NCI-H1105 treated with DMSO at 0.1 percent for 48 hours (cell line): ENCODE data around the gene TMEM164.
A peak's percentile ranks its signal among the peaks of the same experiment; 100 is the strongest.

ENCODE experiments used
- DNase-seq: peaks from one replicate; lab custom pipeline; 2025; lab: John Stamatoyannopoulos, UW

The TMEM164 gene

DNA sequence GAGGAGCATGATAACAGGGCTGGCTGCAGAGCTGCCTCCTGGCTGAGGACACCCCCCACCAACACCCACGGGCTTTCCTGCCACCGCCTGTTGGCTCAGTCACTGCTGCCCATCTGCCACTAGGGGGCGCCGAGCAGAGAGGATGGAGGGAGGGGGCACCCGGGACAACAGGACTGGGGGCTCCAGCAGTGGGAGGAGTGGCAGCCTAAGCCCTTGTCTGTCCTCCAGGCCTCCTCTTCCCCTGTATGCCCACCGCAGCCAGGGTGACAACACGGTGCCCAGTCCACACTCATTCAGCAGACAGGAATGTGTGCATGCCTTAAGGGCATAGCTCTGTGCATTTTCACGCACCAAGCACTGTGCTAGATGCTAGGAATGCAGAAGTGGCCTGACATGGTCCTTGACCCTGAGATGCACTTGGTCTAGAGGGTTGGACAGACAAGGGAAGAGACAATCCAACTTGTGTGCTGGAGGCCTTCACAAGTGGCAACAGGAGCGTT lies 165.1 kb downstream of the TMEM164 start:
- DNase-seq: no peak

DNA sequence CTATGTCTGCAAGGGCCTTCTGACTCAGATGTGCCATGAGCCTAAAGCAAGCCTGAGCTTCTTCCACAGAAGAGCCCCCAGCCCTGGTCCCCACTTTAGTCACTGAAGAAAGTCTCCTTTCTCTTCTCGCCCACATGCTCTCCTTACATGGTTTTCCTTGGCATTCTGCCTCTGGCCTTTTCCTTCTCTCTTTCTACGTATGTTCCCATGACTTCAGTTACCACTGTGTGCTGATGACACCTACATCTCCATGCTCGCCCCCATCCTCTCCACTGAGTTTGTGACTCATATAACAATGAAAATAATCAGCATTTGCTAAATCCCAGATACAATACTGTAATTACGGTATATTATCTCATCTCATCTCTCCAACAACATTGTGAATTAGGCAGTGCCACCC lies 165.7 kb downstream of the TMEM164 start:
- no peak for DNase-seq

DNA sequence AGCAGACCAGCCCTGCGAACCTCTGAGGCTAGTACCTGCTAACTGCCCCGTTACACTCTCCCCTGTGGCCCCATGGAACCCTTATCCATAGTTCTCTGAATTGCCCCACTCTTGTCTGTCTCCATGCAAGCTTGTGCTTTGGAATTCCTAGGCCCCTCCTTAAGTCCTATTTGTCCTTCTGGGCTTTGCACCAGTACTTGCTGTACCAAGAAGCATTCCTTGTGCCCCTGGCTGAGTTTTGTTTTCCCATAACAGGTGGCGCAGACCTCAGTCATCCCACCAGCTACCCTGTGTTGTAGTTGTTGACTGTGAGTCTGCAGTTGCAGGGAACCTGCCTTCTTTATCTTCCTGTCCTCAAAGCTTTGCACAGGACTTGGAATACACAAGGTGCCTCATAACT lies 167.1 kb downstream of the TMEM164 start:
- DNase-seq: no peak

DNA sequence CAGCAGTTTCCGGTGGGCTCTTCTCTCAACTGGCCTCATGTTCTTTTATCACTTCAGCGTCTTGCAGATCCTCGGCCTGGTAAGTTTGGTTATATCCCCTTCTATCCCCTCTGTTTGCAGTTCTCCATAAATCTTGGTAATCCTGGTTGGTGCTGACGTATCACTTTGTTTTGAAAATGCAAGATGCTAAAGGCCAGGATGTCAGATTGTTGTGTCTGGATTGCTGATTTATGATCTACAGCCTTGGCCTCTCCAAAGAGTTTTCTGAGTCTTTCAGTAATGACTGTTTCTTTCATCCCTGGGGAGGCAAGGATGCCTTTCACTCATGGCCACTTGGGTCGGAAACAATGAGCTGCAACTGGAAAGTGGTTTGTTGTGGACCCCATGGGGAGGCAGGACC lies 168.5 kb downstream of the TMEM164 start:
- no peak for DNase-seq

DNA sequence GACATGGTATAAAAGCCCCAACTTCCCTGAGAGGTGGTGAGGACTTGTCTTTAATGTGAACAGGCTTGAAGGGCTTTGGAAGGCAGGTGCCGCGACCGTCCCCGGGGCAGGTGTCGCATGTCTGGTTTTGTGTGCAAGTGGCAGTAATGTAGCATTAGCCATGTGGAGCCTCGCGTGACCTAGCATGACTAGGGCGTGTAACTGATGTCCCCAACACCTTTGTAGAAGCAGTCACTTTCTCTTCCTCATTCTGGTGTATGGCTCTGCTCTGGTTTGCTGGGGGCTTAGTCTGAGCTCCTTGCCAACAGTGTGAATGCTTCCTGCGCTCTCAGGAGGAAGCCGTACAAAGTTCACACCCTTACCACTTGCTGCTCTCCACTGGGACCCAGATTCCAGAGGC lies 169.3 kb downstream of the TMEM164 start:
- no peak for DNase-seq

DNA sequence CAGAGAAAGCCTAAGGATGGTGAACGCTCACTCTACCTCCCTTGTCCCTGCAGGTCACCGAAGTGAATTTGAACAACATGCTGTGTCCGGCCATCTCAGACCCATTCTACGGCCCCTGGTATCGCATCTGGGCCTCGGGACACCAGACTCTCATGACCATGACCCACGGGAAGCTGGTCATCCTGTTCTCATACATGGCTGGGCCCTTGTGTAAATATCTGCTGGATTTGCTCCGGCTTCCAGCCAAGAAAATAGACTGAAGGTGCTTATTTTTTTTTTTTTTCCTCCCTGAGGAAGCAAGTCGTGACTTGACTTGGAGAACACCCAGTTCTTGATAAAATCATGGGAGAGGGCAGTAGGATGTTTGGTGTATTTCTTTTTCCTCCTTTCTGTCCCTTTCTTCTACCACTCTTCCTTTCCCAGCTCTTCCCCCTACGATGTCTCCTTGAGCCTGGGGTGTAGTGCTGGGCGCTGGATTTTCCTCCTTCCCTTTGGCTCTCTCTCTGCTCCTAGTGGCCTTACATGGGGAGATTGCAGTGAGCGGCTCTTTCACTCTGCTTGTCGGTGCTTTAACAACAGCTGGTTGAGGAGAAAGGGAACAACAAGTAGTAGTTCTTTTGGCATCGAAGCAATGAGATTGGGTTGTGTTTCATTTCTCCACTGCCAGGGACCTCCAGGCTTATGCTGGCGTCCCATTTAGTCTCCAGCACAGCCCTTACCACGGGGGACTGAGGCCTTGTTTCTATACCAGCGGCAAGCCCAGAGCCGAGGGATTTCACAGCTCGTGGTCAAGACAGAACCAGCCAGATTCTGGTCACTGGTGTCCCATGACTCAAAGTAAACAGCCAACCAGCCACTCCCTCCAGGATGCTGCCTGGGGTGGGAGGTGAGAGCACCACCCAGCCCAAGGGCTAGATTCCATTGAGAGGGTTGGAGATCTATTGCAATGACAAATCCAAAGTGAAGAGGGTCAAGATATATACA lies 170.6 kb downstream of the TMEM164 start:
- DNase-seq: no peak

DNA sequence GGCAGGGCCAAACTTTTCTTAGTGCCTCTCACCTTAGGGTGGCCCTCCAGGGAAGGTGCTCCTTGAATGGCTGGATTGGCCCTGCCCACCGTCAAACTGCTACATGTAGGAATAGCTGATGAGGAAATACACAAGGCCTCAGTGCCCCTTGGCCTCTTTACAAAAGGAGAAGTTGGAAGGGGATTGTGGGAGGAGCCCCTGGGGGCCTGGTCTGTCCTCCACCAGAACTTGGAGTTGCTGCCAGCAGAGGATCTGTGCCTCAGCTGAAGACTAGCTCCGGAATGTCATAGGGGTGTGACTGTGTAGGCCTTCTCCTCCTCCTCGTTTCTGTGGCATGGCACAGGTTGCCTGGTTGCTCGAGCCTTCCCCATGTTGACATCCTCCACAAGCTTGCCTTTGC lies 172.2 kb downstream of the TMEM164 start:
- DNase-seq: no peak

DNA sequence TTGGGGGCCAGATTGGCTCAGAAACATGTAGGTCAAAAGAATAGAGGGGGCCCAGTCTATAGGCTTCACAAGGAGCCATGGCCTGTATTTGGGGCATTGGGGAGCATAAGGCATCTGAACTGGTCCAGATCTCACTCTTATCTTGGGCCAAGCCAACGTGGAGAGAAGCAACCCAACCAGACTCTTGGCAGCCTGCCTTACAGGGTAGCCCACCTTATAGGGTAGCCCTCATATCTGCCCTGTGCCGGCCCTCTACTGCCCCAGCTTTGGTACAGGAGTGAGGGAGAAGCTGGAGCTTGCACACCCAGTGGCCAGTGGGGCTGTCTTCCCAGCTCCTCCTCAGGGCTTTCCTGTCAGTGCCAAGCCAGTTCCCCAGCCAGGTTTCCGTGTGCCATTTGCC lies 172.8 kb downstream of the TMEM164 start:
- DNase-seq: no peak

DNA sequence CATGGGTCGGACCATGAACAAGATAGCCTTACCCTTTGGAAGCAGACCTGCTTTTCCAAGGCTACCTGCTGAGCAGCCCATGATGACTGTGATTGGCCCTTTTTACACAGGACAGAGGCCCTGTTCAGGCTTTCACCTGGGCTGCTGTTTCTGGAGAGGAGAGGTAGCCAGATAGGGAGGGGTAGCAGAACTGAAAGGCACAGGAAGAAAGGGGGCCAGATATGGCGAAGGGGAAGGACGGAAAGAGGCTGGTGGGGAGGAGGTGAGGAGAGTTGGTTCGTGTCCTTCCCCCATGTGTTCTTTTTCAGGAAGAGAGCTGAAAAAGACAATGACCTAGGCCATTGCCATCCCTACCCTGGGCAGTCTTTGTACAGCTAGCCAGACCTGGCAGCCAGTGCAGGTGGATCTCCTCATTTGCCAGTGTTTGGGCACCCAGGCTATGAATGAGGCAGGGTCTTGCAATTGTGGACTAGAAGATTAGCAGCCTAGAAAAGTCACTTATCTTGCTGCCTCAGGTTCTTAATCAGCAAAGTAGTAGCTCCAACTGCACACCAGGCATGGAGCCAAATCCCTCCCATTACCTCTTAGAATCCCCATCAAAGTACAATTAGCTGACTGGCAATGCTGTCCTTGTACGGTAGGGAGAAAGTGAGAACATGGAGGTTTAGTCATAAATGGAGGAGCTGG lies 175.4 kb downstream of the TMEM164 start:
- DNase-seq: peak; percentile 68

DNA sequence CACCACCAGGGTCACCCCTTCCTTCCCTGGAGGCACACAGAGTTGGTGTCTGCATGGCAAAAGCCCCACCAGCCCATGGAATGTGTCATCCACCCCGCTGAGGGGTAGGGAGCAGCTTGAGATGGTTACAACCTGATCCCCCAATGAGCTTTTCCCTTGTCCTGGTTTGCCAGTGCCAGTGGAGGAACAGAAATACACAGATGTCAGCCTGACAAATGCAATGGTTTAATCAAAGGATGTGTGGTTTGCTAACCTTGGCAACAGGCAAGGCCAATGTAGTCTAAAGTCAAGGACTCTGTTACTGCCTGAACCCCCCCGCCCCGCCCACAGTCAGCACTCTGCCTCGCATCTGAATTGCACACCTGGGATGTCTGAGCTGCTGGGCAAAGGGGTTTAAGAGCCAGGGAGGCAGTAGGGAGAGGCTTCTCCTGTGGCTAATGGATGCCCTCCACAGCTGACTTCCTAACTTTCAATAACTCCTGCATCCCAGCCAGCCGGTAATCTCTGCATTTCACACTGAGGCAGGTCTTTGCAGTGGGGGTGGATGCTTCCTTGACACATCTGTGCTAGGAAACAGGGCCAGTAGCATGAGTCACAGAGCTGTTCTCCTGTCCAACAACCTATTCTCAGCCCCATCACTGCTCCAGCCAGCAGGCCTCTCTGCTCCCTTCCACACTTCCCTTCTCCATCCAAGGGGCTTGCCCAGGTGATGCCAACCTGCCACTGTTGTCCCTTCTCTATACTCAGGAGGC lies 177.4 kb downstream of the TMEM164 start:
- DNase-seq: no peak

DNA sequence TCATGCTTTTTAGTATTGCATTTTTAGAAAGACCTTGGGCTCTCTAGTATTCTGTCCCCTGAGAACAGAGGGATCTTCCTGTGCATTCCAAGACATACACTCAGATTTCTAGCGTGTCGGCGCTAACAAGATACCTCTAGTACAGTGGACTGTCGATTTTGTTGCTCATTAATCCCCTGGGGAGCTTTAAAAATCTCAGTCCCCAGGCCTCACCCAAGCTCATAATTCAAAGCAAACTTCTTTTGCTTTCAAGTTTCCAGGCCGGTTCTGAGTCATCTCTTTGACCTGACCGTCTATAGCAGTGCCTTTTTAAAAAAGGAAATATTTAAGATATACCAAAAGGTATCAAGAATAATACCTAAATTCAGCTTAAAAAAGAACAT lies 178.0 kb downstream of the TMEM164 start:
- no peak for DNase-seq

DNA sequence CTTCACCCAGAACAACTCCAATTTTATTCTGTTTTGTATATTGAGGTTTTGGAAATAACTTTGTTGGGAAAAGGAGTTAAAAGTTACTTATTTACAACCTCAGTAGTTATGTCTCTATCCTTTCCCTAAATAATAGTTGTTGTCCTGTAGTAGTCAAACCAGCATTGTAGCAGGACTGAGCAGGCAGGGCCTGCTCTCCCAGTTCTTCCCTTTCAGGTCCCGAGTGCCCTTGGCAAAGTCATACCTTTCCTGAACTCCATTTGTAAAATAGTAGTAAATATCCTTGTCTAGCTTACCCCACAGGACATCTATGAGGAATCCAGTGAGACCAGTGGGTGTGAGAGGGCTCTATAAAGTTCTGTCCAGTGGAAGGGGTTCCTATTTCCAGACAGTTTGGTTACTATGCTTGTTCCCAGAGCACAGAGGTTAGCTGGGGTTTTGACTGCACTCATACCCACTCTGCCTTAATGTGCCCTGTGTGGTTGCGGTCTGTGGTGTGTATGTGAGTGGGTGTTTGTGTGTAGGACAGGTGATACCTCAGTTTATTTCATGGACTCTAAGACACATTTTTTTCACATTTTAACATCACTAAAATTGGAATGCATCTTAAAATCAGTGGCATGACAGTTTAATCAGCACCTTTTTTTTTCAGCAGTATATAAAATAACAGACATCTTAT lies 178.7 kb downstream of the TMEM164 start:
- no peak for DNase-seq

DNA sequence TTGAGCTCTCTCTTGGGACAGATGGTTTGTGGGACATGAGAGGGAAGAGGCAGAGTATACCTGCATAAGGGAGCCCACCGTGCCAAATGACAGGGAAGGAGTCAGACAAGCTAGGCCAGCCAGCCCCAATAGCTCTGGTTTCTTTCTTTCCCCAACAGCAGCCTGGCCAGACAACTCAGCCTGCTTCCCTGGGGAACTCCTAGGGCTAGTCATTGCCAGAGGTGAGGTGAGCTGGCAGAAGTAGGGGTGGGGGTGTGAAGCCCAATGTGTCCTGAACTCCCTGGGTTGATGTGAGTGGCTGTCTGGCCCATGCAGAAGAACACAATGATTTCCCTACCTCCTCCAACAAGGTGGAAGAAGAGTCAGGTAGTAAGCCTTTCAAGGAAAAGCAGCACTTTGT lies 179.4 kb downstream of the TMEM164 start:
- no peak for DNase-seq

DNA sequence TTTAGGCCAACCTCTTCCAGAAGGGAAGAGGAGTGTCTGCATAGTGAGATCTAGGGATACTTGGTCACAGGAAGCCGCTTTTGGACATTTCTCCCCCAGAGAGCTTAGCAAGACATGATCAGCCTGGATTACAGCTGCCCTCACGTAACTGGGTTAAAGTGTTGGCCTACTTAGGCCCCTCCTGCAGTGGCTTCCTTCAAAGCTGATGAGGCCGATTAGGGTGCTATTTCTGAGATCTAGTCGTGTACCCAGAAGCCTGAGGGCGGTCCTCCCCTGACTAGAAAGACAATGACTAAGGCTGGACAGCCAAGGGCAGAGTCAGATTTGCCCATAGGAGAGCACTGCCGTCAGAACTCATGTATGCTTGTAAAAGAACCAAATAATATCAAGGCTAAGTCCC lies 180.0 kb downstream of the TMEM164 start:
- DNase-seq: no peak

DNA sequence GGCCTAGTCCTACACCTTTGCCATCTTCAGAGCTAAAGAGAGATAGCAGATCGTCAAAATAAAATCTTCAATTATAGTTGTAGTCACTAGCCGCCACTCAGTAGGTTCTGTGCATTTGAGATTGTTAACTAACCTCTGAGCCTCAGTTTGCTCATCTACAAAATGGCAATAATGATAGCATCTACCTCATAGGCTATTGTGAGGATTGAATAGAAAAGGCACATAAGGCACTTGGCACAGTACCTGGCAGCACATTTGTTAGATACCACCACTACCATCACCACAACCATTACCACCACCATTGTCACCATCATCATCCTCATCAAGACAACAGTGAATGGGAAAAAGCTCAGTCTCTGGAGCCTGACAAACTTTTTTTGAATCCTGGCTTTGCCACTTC lies 180.4 kb downstream of the TMEM164 start:
- no peak for DNase-seq

DNA sequence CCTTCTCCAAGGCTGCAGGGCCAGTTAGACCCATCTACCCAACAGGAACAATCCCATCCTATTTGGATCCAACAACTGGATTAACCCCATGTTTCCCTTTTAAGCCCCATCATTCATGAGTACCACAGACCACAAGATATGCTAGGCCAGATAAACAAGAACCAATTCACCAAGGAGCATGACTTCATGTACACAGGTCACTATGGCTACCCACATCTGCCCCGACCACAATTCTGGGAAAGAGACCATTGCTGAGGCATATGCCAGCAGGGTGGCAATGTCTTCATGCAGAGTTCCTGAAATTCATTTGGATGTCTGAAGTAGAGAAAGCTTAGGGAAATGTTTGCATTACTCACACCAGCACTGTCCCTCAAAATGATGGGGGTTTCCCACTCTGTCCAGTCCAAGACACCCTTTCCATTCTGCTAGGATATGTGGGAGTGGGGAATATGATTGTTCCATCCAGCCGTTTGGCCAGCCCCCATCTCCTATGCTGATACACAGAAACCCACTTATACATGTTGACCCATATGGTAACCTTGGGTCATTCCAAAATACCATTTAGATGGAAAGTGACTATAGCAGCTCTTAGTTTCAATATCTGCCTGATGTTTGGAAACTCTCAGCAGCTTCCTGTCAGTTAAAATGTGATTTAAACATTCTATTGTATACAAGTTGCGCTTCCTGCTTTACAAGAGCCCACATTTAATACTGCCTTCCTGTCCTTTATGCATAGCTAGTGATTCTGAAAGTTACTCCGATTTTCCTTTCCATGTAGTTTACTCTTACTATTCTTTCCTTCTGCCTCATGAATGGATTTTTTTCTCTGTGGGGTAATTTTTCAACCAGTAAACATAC lies 186.0 kb downstream of the TMEM164 start:
- no peak for DNase-seq

DNA sequence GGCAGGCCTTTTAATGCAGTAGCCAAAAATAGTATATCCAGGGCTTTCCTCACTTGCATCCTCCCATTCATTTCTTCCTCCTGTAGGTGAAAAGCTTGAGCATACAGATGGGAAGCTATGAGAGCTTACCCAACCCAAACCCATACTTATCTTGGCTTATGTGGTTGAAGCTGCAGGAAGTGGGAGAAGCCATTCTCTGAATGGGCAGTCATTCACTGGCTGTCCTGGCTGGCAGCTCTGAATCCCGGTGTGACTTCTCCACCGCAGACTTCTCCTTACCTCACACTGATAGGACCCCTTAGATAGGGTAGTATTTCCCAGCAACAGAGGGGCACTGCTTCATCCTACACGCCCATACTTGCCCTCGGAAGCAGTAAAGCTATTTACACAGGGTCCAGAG lies 189.6 kb downstream of the TMEM164 start:
- DNase-seq: no peak

DNA sequence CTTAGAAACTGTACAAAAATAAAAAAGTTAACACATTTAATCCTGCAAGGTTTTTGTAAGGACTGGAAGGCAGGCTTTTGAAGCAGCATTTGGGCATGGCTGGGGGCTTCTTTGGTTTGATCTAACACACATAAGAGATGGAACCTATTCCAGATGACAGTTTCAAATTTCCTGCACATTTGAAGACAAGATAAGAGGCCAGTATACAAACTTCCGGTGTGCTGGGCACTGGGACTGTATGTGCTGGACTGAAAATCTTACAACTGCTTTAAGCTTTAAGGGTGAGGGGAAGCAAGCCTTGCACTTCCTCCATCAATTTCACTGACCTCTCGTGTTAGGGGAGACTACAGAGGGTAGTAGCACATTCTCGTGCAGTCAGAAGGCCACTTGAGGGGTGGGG lies 192.1 kb downstream of the TMEM164 start:
- no peak for DNase-seq

DNA sequence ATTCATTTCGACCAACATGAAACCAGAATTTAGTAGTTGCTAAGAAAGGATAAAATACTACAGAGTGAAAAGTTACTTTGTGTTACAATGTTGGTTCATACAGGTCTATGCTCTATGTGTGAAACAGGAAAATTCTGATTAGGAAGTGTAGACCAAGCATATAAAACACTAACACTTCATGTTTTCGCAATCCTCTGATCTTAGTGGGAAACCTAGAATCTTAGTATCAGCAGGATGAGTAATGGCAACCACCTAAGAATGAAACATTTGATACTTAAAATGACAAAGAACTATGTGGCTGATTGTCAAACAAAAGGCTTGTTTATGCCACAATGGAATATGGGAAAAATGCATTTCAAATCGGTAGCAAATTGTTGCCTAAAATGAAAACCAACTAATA lies 198.9 kb downstream of the TMEM164 start:
- no peak for DNase-seq

DNA sequence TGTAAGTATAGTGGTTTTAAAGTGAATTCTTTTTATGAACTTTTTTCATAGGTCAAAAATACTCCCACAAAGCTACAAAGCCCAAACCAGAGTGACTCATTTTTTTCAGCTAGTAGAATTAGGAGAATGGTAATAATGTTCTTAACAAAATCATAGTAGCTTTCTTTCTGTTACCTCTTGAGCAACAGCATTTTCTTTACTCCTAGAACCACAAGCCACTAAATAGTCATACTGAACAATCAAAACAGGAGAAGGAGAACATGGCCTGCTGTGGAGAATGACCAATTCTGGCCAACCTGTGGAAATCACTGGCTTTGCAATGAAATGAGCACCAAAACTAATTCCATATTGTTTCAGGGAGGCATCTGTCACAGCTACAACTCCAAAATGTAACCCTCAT lies 202.1 kb downstream of the TMEM164 start:
- no peak for DNase-seq

DNA sequence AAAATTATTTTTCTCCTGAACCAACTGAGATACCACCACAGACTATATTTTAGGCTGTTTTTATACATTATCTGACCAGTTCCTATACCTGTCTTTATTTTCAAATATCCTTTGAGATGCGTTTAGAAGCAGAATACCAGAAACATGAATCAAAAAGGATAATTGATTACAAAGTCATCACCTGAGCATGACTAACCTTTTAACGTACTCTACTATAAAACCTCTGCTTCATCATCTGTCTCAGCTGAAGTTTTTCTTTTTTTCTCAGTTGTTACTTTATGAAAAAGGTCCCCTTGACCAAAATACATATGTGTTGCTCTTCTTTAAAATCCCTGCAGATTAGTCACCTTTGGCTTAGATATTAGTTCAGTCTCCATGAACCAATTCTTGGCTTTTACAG lies 205.2 kb downstream of the TMEM164 start:
- DNase-seq: no peak
